ENCODE results near the gene MIF. TPM values are rescaled to one million over a fixed set of nuclear protein-coding genes. Genes with fewer than 3 reads are reported as not detected.

The MIF gene
- total RNA-seq, 1 donor from 2014 or later, result 956 TPM

Other genes starting within 250 kb of the MIF start
- not detected for gene RGL4, start 203.4 kb upstream of the MIF start, total RNA-seq
- gene ZNF70, start 143.3 kb upstream of the MIF start, total RNA-seq, result 1.4 TPM
- gene VPREB3, start 140.0 kb upstream of the MIF start, total RNA-seq, result 0.84 TPM
- gene C22orf15, start 131.4 kb upstream of the MIF start, total RNA-seq, result not detected
- gene CHCHD10, start 126.4 kb upstream of the MIF start, total RNA-seq, result 124 TPM
- gene MMP11, start 121.5 kb upstream of the MIF start, total RNA-seq, result 1.7 TPM
- 60.3 TPM for gene SMARCB1, start 107.4 kb upstream of the MIF start, total RNA-seq
- gene DERL3, start 55.4 kb upstream of the MIF start, total RNA-seq, result 1.5 TPM
- 1.2 TPM for gene SLC2A11, start 36.5 kb upstream of the MIF start, total RNA-seq
- gene GSTT2B, start 66.8 kb downstream of the MIF start, total RNA-seq, result 6.5 TPM
- gene DDTL, start 72.5 kb downstream of the MIF start, total RNA-seq, result 1.7 TPM
- 165 TPM for gene DDT, start 80.1 kb downstream of the MIF start, total RNA-seq
- 1.1 TPM for gene GSTT2, start 85.8 kb downstream of the MIF start, total RNA-seq
- gene GSTT4, start 111.1 kb downstream of the MIF start, total RNA-seq, result not detected
- gene CABIN1, start 116.9 kb downstream of the MIF start, total RNA-seq, result 25.3 TPM